Prostate gland (tissue), 2 donors: ENCODE results near the gene AKT3.

Experiments
- CTCF ChIP-seq, 4 experiments: fragments of 200-600 bp in 2 of 4; fragments of 450-650 bp in 2 of 4; sonication (generic) in 2 of 4; IDR thresholded peaks; 1 replicate in 3 of 4; 2 replicates in 1 of 4; pipeline ENCODE4 v1.5.1; 2016 to 2019; ENCODE audit warnings: antibody characterized with exemption in 4 of 4, mild to moderate bottlenecking in 2 of 4, moderate library complexity in 2 of 4
- POLR2A ChIP-seq: fragments of 450-650 bp; IDR thresholded peaks from one replicate; pipeline ENCODE4 v1.6.1; 2016; ENCODE audit warnings: antibody characterized with exemption, mild to moderate bottlenecking
- POLR2AphosphoS5 ChIP-seq: sonication (generic); formaldehyde crosslinking; IDR thresholded peaks from one replicate; pipeline ENCODE4 v1.6.1; 2017; ENCODE audit warnings: antibody characterized with exemption

- TF ChIP-seq CTCF (IDR thresholded peaks at IDR 0.05): no peak
- no peak for TF ChIP-seq POLR2AphosphoS5
- no peak for TF ChIP-seq POLR2A
Measured at GRCh38 chr1:243882276-243882675, 32.2 kb upstream of the AKT3 start.
